GM19397 (cell line): ENCODE data around the gene C13orf42.
"Not testable (repeated sequence)": the region's sequence is repeated elsewhere in the genome, so short reads cannot be mapped to it uniquely, and the experiment has no call there.

Source experiments
- ATAC-seq: cut with Tn5 transposase; IDR thresholded peaks from one replicate; pipeline ENCODE4 v1.9.1; 2021; ENCODE audit warnings: mild to moderate bottlenecking, moderate library complexity; ENCODE audit not compliant: unreplicated experiment

C13orf42 gene

GRCh38 chr13:51122868-51123566, 11.9 kb upstream of the C13orf42 start:
- ATAC-seq: no peak

- not testable (repeated sequence) for ATAC-seq
These were observed 9.8 kb upstream of the C13orf42 start for GRCh38 chr13:51120873-51121272.

GRCh38 chr13:51118809-51119431, 7.8 kb upstream of the C13orf42 start:
- no peak for ATAC-seq

- ATAC-seq: no peak
These were observed 2.9 kb upstream of the C13orf42 start for GRCh38 chr13:51113969-51114368.

- ATAC-seq: no peak
These were observed 2.3 kb upstream of the C13orf42 start for GRCh38 chr13:51113186-51113881.

- no peak for ATAC-seq
These were observed 1.7 kb upstream of the C13orf42 start for GRCh38 chr13:51112771-51113170.

- no peak for ATAC-seq
These were observed 923 bp upstream of the C13orf42 start for GRCh38 chr13:51111997-51112396.

GRCh38 chr13:51107996-51108395, 3.1 kb downstream of the C13orf42 start:
- ATAC-seq: no peak

- no peak for ATAC-seq
These were observed 6.0 kb downstream of the C13orf42 start for GRCh38 chr13:51105046-51105445.

- ATAC-seq: no peak
These were observed 9.3 kb downstream of the C13orf42 start for GRCh38 chr13:51101636-51102235.

- no peak for ATAC-seq
These were observed 13.6 kb downstream of the C13orf42 start for GRCh38 chr13:51097353-51098043.

- no peak for ATAC-seq
These were observed 14.9 kb downstream of the C13orf42 start for GRCh38 chr13:51096131-51096530.

GRCh38 chr13:51093574-51093973, 17.5 kb downstream of the C13orf42 start:
- ATAC-seq: no peak

- ATAC-seq: no peak
These were observed 19.2 kb downstream of the C13orf42 start for GRCh38 chr13:51091839-51092238.

- no peak for ATAC-seq
These were observed 27.4 kb downstream of the C13orf42 start for GRCh38 chr13:51083706-51084105.

GRCh38 chr13:51080478-51081065, 30.5 kb downstream of the C13orf42 start:
- ATAC-seq: not testable (repeated sequence)

GRCh38 chr13:51071493-51071892, 39.6 kb downstream of the C13orf42 start:
- ATAC-seq: no peak

GRCh38 chr13:51070005-51070649, 40.9 kb downstream of the C13orf42 start:
- peak; percentile 70 for ATAC-seq

GRCh38 chr13:51068501-51068900, 42.6 kb downstream of the C13orf42 start:
- ATAC-seq: no peak

GRCh38 chr13:51067706-51068105, 43.4 kb downstream of the C13orf42 start:
- no peak for ATAC-seq
